OCI-LY7 (cell line): ENCODE data around the gene AOPEP.

Experiments used
- CTCF ChIP-seq: fragments of 200-600 bp; sonication (generic); conservative IDR thresholded peaks from 2 replicates; pipeline ENCODE4 v1.5.1; 2014; ENCODE audit warnings: mild to moderate bottlenecking, antibody characterized with exemption, low read length, moderate library complexity, mixed read lengths
- EZH2phosphoT487 ChIP-seq: fragments of 200-600 bp; sonication (generic); IDR thresholded peaks from 2 replicates; pipeline ENCODE4 v1.6.1; 2018; ENCODE audit warnings: low read depth, borderline replicate concordance, mild to moderate bottlenecking, mixed run types, antibody characterized with exemption, low read length, moderate library complexity, mixed read lengths

GRCh38 chr9:95040106-95040505 lies 313.6 kb downstream of the AOPEP start:
- TF ChIP-seq CTCF (no peak), EZH2phosphoT487 (no peak)
